GM21381 (cell line): ENCODE data around the gene TMEM43.

ENCODE experiments used
- ATAC-seq: cut with Tn5 transposase; IDR thresholded peaks from one replicate; pipeline ENCODE4 v1.9.1; 2021; ENCODE audit warnings: mild to moderate bottlenecking, moderate library complexity; ENCODE audit not compliant: unreplicated experiment

TMEM43 gene

DNA sequence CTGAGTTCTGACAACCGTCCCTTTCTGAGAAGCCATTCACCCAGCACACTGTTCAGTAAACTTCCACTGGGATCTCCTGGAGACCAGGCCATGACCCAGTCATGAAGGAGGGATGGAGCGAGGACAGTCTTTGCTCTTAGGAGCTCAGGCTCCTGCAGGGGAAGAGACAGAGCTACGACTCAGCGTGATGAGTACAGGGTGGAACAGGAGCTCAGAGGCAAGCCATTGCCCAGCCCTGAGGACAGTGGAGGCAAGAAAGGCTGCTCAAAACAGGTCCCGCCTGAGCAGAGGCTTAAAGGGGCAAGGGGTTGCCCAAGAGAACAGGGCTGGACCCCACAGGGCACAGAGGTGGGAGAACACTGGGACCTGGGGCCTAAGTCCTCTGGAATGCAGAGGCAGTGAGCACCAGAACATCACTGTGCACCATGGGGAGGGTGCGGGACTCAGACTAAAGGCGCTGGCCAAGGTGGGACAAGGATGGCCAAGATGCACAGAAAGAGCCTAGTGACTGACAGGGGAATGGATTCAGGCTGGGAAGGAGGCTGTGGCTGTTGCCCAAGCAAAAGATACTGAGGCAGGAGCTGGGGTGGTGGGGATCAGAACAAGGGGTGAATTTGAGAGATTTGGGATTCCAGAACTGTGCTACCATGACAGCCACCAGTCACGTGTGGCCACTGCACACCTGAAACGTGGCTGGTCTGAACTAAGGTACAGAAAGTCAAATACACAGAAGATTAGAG, 25.8 kb downstream of the TMEM43 start:
- ATAC-seq: no peak

GRCh38 chr3:14151471-14152083, 26.7 kb downstream of the TMEM43 start:
- ATAC-seq: no peak

DNA sequence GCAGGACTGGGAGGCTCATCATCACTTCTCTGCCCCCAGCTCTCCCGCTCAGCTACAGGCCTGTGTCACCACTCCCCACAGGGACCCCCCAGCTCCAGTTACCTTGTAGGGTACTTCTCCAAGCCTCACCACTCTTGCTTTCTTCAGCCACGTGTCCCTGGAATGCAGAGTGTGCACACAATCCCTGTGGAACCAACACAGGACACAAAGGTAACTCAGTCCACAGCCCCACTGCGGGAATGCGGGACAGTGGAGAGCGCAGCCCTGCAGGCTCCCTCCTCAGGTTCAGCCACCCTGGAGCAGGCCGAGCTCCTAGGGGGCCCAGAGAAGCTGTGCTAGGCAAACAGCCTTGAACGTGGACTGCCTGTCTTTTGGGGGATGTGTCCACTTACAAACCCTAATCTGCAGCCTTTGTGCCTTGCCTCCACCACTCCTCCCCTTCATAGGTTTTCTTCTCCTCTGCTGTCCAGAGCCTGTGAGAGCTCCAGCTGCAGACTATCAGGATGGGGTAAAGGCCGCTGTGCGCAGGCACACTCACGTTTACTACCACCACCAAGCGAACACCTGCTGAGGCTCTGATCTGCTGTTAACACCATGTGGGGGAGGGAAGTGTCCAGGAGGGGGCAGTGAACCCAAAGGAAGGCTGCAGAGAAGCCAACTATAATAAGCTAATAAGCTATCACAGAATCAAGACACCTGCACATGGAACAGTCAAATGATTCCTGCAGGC, 27.5 kb downstream of the TMEM43 start:
- ATAC-seq: no peak

DNA sequence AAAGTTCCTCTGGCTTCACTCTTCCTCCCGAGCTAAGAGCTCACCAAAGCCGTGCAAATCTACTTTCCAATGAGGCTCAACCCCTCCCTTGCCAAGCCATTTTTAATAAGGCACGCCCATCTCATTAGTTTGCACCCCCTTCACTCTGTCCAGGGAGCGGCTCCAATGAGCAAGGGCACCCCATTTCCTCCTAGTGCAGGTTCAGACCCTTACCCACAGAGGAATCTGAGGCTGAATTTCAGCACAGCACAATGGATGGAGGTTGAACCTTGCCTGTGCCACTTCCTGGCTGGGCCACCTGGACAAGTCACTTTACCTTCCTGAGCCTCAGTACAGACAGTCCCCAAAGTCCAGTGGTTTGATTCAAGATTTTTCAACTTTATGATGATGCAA, 28.1 kb downstream of the TMEM43 start:
- ATAC-seq: no peak

GRCh38 chr3:14153663-14154062, 28.8 kb downstream of the TMEM43 start:
- ATAC-seq: no peak

GRCh38 chr3:14154276-14154675, 29.4 kb downstream of the TMEM43 start:
- no peak for ATAC-seq

- ATAC-seq: no peak
Observed at GRCh38 chr3:14154895-14155440, 30.1 kb downstream of the TMEM43 start.

DNA sequence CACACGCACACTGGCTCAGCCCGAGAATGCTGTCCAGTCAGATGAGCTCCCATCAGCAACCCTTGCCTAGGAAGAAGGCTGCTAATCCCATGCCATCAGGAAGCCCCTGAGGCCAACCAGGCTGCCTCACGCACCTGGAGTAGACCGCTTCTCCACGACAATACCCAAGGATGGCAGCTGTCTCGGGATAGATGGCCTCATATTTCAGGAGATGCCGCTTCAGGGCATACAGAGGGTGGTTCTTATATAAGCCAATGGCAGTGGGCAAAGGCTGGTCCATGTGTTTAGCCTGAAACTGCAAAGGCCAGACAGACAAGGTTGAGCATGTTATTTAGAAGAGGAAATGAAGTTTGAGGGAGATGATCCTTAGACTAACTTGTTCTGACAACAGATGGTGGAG, 31.3 kb downstream of the TMEM43 start:
- no peak for ATAC-seq

DNA sequence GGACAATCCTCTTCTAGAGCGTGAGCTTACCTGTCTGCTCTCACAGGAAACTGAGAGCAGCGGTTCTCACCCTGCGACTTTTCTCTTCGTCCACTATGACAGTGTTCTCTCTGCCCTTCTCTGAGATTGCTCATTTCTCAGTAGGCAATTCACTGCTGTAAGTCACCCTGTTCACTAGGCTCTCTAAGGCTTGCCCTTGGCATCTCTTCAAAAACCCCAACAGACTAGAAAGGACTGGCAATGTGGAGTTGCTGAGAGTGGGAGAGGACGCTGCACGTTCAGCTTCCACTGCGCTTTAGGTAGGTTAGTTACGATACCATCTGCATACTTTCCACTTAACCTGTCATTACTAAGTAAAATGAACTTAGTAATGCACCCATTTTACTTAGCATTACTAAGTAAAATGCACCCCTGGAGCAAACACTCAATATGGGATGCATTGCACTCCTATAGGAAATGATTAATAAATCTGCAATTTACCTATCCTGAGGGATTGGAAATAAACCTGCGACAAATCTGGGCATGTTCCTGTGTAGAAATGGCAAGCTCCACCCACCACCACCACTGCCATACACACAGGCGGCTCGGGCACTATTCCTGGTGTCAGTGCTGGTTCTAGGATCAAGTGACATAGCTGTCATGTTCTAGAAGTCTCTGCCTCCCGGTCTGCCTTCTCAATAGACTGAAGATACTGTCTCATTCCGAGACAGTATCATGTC, 32.1 kb downstream of the TMEM43 start:
- no peak for ATAC-seq

DNA sequence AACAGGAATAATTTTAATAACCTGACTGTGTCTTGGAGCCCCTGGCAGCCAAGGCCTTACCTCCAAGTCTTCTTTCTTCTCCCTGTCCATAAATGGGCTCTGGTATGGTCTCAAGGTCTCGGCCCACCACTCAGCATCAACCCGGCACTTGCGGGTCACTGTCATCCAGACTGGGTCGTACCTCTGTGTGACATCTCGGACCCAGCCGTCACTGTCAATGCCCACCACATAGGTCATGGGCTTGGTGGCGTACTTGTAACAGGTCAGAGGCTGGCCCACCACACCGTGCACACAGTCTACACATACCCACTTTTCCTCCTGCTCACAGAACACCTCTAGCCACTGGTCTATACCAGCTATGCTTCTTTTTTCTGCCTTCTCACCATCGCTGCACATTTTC, 33.1 kb downstream of the TMEM43 start:
- ATAC-seq: no peak

GRCh38 chr3:14158370-14158769, 33.5 kb downstream of the TMEM43 start:
- no peak for ATAC-seq

DNA sequence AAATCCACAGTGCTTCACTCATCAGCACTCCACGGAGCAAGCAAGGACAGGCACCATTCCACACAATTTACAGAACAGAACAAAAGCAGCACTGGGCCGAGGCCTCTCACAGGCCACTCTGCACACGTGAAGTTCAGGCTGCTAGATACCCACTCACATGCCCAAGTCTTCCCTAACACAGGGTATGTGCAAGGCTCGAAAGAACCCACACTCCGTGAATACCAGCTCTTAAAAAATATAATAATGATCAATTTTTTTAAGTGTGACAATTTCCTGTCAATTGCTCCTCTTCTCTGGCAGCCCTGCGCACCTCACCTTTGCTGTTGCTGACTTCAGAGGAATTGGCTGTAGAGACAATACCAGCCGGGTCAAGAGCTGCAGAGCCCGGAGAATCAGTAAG, 34.6 kb downstream of the TMEM43 start:
- no peak for ATAC-seq

- ATAC-seq: no peak
Observed at GRCh38 chr3:14161282-14161681, 36.4 kb downstream of the TMEM43 start.

GRCh38 chr3:14162178-14162577, 37.3 kb downstream of the TMEM43 start:
- ATAC-seq: no peak

DNA sequence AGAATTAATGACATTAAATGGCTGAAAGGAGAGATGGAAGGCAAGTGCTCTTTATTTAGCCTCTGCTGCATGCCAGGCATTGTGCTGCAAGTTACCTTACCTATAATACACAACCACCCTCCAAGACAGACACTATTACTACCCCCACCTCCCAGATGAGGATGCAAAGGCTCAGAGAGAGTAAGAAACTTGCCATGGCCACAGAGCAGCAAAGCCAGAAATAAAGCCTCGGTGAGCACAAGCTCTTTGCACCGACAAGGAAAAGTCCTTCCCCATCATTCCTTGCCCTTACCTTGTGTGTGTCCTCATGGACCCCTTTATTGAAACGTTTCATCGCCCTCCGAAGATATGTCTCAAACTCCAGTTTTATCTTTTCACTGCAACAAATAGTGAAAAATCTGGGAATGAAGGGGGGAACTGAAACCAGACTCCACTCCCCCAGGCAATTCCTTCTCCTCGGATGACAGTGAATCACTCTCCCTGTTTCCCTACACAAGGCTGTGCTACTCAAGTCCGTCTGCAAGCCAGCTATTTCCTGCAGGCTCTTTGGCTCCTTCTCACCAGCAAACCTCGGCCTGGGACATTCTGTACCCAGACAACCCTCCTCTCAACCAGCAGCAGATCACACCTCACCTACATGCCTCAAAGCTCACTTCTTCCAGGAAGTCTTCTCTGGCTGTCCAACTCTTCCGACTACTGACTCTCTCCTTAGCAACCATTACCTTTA, 42.2 kb downstream of the TMEM43 start:
- no peak for ATAC-seq

GRCh38 chr3:14169435-14169834, 44.6 kb downstream of the TMEM43 start:
- no peak for ATAC-seq

DNA sequence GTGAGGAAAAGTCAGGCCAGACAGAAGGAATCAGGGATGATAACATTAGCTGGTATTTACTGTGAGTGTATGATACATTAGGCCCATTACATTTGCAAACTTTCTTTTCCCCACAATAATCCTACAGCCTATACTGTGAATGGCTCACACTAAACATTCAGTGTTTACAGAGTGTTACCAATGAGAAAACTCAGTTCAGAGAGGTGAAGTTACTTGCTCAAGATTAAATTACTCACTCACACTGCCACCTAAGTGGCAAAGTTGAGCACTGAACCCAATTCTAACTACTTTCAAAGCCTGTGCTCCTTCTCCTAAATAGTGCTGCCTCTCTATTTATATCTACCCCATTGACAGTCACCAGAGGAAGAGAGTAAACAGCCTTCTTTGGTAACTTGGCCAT, 45.0 kb downstream of the TMEM43 start:
- ATAC-seq: no peak

DNA sequence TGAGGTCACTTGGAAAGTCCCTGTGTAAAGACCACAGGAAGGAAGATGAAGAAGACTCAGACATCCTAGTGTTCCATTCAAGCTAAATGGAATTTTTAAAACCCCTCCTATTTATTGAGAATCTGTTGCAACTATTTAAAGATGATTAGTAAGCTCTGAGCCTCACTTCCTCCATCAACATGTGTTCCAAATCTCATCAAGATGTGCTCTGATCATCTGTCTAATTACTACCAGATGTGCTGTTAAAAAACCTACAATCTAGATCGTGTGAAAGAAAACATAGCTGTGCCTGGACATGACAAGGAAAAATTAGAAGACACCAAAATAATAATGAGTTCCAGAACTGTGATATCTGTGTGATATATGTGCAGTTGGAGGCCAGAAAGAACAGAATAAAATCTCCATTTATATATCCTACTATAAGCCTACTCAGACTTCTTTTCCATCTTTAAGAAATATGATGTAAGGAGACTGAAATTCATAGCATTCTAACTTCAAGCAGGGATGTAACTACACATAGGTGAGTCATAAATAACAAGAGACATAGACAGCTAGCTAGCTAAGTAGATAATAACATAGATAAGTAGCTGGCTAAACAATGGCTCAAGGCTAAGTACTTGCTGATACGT, 45.8 kb downstream of the TMEM43 start:
- no peak for ATAC-seq

- ATAC-seq: no peak
Observed at GRCh38 chr3:14172496-14172895, 47.6 kb downstream of the TMEM43 start.

DNA sequence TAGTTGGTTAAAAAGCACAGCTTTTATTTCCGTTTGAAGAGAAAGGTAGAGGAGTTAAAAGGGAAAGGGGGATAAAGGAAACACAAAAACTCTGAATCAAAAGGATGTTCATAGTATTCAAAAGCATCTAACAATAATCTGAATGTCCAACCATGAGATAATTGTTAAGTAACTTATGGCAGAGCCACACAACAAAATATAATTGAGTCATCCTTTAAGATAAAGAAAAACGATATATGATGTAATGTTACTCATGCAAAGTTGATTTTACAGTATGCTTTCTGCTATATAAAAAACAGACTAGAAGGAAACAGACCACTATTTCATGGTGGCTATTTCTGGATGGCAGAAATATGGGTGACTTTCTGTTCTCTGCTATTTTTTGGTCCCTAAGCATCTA, 49.6 kb downstream of the TMEM43 start:
- no peak for ATAC-seq
